HepG2 (cell line): ENCODE results near the gene CD44.

Experiments
- HCFC1 ChIP-seq: fragments of 150-350 bp; IDR thresholded peaks from 2 replicates; pipeline ENCODE4 v1.6.1; 2014; ENCODE audit warnings: low read depth, low read length
- SMAD1 ChIP-seq: sonication (generic); formaldehyde crosslinking; IDR thresholded peaks from 2 replicates; pipeline ENCODE4 v1.4.0; 2020; ENCODE audit warnings: missing genetic modification reagents, low read depth, mild to moderate bottlenecking, borderline replicate concordance
- TRIM24 ChIP-seq: sonication (generic); formaldehyde crosslinking; IDR thresholded peaks from 2 replicates; pipeline ENCODE4 v1.8.0; 2022; ENCODE audit warnings: mild to moderate bottlenecking, missing genetic modification reagents

GRCh38 chr11:35098855-35099254 is 40.1 kb upstream of the CD44 start:
- no peak for TF ChIP-seq HCFC1
- no peak for TF ChIP-seq SMAD1 (CRISPR knock-in tag)
- TF ChIP-seq TRIM24 (CRISPR knock-in tag), result no peak
